Mesothelial cell of epicardium (in vitro differentiated cells): ENCODE measurements around the gene RXRA. TPM values are rescaled to one million over a fixed set of nuclear protein-coding genes. Genes with fewer than 3 reads are reported as not detected.

ENCODE experiments used
- DNase-seq, 2 experiments: peaks; one replicate each; pipeline ENCODE4 v3.0.0; 2021; ENCODE audit warnings: low spot score in 2 of 2; ENCODE audit not compliant: unreplicated experiment in 2 of 2
- H3K27ac Mint-ChIP-seq: 2 replicates; pipeline ENCODE4 v1.8.0; 2021; ENCODE audit warnings: mixed read lengths
- H3K27me3 Mint-ChIP-seq: 2 replicates; pipeline ENCODE4 v1.8.0; 2021; ENCODE audit warnings: low read depth, mixed read lengths
- H3K36me3 Mint-ChIP-seq: 2 replicates; pipeline ENCODE4 v1.8.0; 2021; ENCODE audit warnings: mixed read lengths
- H3K4me1 Mint-ChIP-seq: 2 replicates; pipeline ENCODE4 v1.8.0; 2021; ENCODE audit warnings: mixed read lengths
- H3K4me3 Mint-ChIP-seq: 2 replicates; pipeline ENCODE4 v1.8.0; 2021; ENCODE audit warnings: mild to moderate bottlenecking, moderate library complexity, mixed read lengths
- H3K9me3 Mint-ChIP-seq: 2 replicates; pipeline ENCODE4 v1.8.0; 2021; ENCODE audit warnings: mixed read lengths
- CTCF ChIP-seq: fragments of 200-600 bp; sonication (generic); IDR thresholded peaks from one replicate; pipeline ENCODE4 v1.5.0; 2021; ENCODE audit warnings: antibody characterized with exemption; ENCODE audit not compliant: unreplicated experiment
- total RNA-seq: library from RNA; stranded (reverse); gene quantifications from 3 replicates; pipeline ENCODE4 v1.2.1, GENCODE V29; 2021

Gene RXRA
- total RNA-seq, 1 donor from 2014 or later: 45.0 TPM

- Mint-ChIP-seq H3K4me1 (peaks cover 19% of the 10 kb centered on the region), H3K4me3 (no peak overlapping the region), H3K9me3 (peaks cover 24% of the 10 kb centered on the region), H3K27me3 (peaks cover 11% of the 10 kb centered on the region), H3K36me3 (peaks cover 2% of the 10 kb centered on the region), H3K27ac (no peak overlapping the region)
- no peak for DNase-seq
- no peak for TF ChIP-seq CTCF
Measured at GRCh38 chr9:134313470-134313869, 12.8 kb upstream of the RXRA start.

- Mint-ChIP-seq H3K9me3 (peaks cover 24% of the 10 kb centered on the region), H3K27me3 (peaks cover 9% of the 10 kb centered on the region), H3K36me3 (peaks cover 2% of the 10 kb centered on the region), H3K4me3 (no peak overlapping the region), H3K4me1 (peaks cover 23% of the 10 kb centered on the region), H3K27ac (no peak overlapping the region)
- DNase-seq: no peak
- TF ChIP-seq CTCF: no peak
Measured at GRCh38 chr9:134314039-134314949, 12.0 kb upstream of the RXRA start.

- Mint-ChIP-seq H3K27ac (no peak overlapping the region), H3K27me3 (peaks cover 3% of the 10 kb centered on the region), H3K36me3 (peaks cover 2% of the 10 kb centered on the region), H3K4me1 (peaks cover 28% of the 10 kb centered on the region), H3K4me3 (no peak overlapping the region), H3K9me3 (peaks cover 20% of the 10 kb centered on the region)
- no peak for DNase-seq
- no peak for TF ChIP-seq CTCF
Measured at GRCh38 chr9:134314950-134315715, 11.1 kb upstream of the RXRA start.

- Mint-ChIP-seq H3K4me3 (no peak overlapping the region), H3K27ac (no peak overlapping the region), H3K27me3 (peaks cover 2% of the 10 kb centered on the region), H3K9me3 (peaks cover 20% of the 10 kb centered on the region), H3K36me3 (peaks cover 2% of the 10 kb centered on the region), H3K4me1 (peaks cover 36% of the 10 kb centered on the region)
- no peak for DNase-seq
- no peak for TF ChIP-seq CTCF
Measured at GRCh38 chr9:134315716-134316448, 10.4 kb upstream of the RXRA start.

GRCh38 chr9:134316449-134317160 lies 9.7 kb upstream of the RXRA start:
- Mint-ChIP-seq H3K36me3 (peaks cover 2% of the 10 kb centered on the region), H3K27ac (no peak overlapping the region), H3K4me1 (peaks cover 43% of the 10 kb centered on the region), H3K27me3 (peaks cover 3% of the 10 kb centered on the region), H3K4me3 (no peak overlapping the region), H3K9me3 (peaks cover 19% of the 10 kb centered on the region)
- no peak for DNase-seq
- no peak for TF ChIP-seq CTCF
